ENCODE results near the gene SLC4A1AP.
"Not testable (repeated sequence)": the region's sequence is repeated elsewhere in the genome, so short reads cannot be mapped to it uniquely, and the experiment has no call there.

SLC4A1AP gene

DNA sequence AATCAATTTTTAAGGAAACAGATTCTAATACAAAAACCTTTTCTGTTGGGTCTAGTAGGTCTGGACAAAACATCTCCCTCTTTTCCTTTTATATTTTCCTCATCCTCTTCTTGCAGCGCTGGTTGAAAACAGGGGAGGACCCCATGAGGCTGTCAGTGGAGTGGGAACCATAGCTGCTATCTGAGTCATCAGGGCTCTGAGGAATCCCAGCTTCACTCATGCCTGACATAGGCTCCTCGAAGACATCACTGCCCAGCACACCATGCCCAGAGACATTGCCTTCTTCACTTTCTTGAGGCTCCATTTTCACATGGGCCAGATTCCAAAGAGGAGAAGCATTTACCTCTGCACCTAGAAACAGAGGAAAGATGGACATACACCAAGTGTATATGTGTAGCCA is 10.3 kb upstream of the SLC4A1AP start:
- no peak for DNase-seq

DNA sequence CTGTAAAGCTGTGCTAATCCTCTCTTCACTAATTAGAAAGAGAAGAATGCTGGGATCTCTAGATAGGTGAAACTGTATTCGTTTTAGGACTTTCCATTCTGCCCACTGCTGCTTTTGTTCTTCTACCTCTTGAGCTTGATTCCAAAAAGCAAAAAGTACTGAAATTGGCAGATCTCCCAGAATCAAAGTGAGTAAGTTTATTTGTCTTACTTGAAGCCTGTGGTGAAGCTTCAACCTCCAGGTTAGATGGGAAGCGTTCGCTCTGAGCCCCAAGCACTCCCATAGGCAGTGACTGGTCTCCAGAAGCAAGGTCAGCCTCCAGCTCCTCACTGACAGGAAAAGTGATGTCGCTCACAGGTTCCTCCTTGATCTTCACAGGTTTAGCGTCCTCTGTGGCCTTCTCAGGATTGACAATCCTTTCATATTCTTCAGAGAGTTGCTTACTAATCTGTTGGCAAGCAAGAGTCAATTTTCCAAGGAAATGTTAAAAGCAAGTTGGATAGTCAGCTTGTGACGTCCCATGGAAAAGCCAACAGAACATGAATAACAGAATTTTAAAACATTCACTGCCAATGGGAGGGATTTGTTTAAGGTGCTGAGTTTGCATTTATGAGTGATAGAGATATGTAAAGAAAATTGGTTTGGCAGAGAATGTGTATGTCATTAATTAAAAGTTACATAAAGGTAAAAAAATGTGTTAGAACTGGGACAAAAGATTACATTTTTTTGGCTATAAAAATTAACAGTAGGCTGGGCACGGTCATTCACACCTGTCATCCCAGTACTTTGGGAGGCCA is 8.3 kb upstream of the SLC4A1AP start:
- DNase-seq: no peak

DNA sequence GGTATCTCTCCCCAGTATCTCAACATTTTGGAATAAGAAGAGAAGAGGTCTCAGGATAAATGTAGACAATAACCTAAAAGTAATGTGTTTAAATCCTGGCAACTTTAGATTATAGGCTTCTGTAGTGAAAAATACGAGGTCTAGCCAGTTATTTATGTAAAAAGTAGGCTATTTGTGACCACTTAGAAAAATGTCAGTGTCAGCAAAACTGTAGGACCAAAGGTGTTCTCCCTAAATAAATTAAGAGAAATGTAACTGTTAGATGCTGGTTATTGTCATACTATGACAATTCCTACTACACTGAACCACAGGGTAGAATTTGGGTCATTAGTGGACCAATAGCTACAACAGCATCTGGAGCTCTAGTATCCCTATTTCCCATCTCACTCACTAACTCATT is 2.3 kb upstream of the SLC4A1AP start:
- no peak for DNase-seq

DNA sequence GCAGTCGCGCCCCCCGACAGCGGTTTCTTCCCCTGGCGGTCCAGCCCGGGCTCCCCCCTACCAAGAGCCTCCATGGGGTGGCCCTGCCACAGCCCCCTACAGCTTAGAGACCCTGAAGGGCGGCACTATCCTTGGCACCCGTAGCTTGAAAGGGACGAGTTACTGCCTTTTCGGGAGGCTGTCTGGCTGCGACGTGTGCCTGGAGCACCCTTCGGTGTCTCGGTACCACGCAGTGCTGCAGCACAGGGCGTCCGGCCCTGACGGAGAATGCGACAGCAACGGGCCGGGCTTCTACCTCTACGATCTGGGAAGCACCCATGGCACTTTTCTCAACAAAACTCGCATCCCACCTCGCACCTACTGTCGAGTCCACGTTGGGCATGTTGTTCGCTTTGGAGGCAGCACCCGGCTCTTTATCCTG is 475 bp downstream of the SLC4A1AP start:
- no peak for DNase-seq

DNA sequence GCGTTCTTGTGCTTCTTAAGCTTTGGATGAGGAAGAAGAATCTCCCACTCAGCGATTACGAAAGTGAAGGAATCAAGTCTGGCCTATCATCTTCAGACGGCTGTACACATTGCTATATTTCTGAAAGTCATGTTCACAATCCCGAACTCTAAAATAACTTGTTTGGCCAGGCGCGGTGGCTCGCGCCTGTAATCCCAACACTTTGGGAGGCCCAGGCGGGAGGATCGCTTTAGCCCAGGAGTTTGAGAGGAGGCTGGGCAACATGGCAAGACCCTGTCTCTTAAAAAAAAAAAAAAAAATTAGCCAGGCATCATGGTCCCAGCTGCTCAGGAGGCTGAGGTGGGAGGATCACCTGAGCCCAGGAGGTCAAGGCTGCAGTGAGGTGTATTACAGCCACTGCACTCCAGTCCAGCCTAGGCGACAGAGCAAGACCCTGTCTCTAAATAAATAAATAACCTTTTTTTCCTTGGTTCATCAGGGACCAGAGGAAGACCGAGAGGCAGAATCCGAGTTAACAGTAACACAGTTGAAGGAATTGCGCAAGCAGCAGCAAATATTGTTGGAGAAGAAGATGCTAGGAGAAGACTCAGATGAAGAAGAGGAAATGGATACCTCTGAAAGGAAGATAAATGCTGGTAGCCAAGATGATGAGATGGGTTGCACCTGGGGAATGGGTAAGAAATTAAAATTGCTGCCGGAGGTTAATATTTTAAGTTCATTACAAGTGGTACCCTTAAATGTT is 1.1 kb downstream of the SLC4A1AP start:
- no peak for DNase-seq

DNA sequence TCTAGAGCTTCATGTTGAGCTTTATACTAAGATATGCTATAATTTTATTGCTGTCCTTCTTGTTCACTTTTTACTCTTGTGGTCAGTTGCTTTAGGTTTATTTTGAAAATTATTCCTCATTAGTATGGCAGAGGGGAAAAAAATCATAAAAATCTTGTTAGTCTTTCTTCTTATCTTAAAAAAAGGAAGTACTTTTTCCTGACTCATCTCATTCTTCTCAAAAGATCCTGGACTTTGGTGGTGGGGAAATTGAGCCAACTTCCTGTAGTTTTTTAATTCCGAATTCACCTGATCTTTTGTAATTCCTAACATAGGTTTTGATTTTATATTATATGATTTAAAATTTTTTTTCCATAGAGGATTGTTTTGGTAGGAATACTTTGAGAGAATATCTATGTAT is 3.8 kb downstream of the SLC4A1AP start:
- DNase-seq: no peak

DNA sequence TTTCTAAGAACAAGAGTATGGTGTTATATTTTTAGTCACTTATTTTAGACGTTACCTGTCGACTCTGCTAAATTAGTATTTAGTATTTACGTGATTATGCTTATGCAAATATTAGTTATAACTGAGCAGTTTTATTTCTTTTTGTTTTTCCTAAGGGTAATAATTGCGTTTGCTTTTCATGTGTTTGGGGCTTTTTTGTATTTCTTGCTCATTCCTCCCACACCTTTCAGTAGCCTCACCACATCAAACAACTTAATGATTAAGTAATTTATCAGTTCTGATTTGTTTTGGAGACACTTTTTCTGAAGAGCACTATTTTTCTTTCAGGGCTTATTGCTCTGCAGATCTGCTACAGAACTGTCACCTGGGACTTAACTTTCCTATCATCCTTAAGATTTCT is 7.5 kb downstream of the SLC4A1AP start:
- DNase-seq: no peak

DNA sequence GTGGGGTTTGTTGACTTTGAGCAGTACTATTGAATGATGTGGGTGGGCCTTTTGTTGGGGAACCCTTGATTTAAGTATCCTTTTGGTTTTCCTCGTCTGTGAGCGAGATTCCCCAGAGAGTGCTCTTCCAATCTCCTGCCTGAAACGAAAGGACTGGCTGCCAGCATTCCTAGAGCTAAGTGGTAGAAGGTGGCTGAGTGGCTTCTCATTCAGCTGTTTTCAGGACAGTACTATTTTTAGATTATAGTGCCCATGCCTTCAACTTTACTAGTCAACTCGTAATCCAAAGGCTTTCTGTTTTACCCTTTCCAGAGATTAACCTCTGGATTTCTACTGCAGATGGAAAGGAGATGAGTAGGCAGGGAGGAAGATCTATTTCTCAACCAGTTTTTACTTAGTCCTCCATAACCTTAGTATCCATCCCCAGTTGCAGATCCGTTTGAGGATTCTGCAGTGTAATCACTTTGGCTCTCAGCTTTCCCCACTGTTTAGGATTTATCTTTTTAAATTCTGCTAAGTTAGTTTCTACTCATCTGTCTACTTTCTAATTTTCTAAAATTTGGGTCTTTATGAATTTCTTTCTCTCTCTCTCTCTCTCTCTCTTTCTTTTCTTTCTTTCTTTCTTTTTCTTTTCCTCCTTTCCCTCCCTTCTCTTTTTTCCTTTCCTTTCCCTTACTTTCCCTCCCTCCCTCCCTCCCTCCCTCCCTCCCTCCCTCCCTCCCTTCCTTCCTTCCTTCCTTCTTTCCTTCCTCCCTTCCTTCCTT is 9.2 kb downstream of the SLC4A1AP start:
- no peak for DNase-seq

DNA sequence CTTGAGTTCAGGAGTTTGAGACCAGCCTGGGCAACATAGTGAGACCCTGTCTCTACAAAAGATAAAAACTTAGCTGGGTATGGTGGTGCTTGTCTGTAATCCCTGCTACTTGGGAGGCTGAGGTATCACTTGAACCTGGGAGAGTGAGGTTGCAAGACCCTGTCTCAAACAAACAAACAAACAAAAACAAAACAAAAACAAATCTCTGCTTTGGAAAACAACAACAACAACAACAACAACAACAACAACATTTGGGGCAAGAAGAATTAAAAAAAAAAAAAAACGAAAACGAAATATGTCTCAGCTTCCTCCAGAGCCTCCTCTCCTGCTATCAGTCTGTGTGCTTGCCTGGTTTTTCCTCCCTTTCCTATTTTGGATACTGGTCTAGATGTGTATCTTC is 16.9 kb downstream of the SLC4A1AP start:
- no peak for DNase-seq

DNA sequence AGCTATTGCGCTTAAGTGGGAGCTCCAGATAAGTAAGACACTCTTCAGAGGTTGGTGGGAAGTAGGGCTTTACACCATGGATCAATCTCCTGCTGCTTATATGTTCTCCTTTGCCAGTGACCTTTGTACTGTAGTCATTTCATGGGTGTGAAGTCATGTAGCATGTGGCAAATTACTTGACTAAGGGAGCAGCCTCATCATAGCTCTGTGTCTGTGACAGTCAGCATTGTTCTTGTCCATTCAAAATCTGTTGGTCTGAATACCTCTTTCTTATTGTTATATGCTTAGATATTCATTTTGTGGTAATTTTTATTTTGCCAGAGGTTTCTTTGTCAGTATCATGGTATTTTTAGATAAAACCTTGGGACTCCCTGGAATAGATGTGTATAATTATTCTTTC is 18.2 kb downstream of the SLC4A1AP start:
- no peak for DNase-seq

DNA sequence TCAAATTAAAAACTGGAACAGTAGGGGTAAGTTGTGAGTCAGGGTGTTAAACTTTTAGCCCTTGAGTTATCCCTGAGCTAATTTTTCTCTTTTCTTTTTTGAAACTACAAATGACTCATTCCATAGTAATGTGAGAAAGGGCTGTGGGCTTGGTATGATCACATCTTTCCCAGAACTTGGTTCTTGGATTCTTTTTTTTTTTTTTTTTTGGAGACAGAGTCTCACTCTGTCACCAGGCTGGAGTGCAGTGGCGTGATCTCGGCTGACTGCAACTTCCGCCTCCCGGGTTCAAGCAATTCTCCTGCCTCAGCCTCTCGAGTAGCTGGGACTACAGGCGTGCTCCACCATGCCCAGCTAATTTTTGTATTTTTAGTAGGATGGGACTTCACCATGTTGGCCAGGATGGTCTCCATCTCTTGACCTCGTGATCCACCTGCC is 18.7 kb downstream of the SLC4A1AP start:
- not testable (repeated sequence) for DNase-seq

DNA sequence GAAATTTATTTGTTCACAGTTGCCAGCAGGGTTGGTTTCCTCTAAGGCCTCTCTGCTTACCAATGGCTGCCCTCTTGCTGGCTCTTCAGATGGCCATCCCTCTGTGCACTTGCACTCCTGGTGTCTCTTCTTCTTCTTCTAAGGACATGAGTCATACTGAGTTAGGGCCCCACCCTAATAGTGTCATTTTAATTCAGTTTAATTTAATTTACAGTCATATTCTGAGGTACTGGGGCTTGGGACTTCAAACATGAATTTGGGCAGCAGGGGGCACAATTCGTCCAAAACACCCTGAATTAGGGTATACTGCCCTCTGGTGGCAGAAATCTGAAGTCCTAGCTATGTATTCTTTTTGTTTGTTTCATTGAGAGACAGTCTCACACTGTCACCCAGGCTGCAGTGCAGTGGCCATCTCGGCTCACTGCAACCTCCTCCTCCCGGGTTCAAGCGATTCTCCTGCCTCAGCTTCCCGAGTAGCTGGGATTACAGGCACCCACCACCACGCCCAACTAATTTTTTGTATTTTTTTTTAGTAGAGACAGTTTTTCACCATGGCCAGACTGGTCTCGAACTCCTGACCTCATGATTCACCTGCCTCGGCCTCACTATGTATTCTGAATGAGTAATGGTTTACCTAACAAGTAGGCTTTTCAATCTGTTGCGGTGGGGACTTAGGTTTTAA is 19.8 kb downstream of the SLC4A1AP start:
- peak; percentile 92 for DNase-seq

DNA sequence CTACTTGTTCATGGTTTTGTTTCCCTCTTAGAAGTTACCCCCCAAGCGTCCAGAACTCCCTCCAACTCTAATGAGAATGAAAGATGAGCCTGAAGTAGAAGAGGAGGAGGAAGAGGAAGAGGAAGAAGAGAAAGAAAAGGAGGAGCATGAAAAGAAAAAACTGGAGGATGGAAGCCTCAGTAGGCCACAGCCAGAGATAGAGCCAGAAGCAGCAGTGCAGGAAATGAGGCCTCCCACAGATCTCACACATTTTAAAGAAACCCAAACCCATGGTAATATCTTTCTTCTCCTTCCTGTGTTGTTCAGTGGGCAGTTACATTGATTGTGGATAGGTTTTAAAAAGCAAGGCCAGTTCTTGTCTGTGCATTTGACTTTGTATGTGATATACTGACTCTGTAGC is 21.3 kb downstream of the SLC4A1AP start:
- DNase-seq: not testable (repeated sequence)

DNA sequence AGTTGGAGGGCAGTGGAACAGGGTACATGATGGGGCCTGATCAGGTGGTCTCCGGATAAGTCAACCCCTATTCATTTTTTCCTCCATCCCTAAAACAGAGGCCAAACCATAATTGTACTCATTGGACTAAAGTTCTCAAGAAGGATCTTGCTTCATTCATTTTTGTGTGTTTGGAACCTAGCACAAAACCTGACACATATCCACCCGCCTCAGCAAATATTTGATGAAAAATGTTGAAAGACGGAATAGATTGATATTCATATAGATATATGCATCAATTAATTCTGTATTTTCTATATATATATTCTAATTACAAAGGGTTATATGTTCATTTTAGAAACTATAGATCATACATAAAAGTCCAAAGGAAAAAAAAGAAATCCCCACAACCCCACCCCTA is 21.9 kb downstream of the SLC4A1AP start:
- no peak for DNase-seq

DNA sequence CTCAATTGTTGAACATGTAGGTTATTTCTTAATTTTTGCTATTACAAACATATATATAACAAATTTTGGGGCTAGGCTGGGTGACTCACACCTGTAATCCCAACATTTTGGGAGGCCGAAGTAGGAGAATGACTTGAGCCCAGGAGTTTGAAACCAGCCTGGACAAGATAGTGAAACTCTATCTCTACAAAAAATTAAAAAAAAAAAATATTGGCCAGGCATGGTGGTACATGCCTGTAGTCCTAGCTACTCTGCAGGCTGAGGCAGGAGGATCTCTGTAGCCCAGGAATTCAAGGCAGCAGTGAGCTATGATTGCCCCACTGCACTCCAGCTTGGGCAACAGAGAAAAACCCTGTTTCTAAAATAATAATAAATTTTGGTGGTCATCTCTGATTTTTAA is 23.5 kb downstream of the SLC4A1AP start:
- no peak for DNase-seq

DNA sequence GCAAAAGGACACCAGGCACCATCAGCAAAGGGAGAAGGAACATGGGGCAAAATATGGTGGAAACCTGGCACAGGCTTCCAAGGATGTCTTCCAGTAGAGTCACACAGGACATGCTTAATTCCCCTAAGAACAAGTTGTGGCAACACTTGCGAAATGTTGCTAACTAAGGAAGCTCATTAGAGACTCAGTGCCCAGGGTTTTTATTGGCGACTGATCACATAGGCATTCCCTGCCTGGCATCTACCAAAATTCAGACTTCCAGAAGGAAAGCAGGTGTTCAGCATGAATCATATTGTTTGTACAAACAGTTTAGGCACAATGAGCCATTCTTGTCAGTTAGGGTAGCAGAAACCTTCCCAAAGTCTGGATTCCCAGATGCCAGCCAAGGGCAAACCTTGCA is 25.7 kb downstream of the SLC4A1AP start:
- no peak for DNase-seq

DNA sequence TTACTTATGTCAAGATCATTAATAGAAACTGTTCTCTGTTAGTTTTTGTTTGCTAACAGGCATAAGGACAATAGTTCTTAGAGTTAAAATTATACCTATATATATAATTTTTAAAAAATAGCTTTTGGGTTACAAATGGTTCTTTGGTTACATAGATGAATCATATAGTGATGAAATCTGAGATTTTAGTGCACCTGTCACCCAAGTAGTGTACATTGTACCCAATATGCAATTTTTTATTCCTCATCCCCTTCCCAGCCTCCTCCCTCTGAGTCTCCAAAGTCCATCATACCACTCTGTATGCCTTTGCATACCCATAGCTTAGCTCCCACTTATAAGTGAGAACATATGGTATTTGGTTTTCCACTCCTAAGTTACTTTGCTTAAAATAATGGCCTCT is 26.4 kb downstream of the SLC4A1AP start:
- DNase-seq: no peak

DNA sequence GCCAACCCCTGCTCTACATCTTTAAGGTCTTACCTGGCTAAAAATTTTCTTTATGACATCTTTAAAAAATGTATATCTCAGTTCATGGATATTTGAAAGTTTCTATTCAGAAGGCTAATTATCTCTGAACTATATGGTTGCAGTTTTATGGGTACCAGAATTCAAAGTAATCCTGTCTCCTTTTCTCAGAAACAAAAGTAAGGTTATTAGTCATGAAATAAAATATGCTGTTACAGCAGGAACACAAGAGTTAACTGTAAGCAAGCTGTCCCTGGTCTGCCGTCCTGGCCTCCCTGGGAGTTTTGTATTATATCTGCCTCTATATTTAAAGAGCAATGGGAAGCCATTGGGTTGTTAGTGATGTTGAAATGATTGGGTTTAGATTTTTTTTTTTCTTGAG is 34.0 kb downstream of the SLC4A1AP start:
- DNase-seq: no peak

DNA sequence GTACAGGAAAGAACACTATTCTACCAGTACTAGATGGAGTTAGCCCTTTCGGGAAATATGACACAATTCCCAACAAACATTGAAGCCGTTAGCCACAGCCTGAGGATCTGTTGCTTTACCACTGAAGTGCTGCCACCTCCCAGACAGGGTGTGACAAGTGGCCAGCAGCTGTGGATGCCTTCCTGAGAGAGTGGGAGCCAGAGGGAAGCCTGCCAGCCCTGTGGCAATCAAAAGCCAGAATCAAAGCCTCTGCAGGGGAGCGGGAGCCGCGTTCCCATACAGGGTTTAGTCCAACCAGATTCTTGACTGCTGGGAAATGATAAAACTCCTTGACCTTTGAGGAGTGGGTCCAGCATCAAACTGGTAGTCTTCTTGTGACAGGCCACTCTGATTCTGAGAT is 38.0 kb downstream of the SLC4A1AP start:
- no peak for DNase-seq

DNA sequence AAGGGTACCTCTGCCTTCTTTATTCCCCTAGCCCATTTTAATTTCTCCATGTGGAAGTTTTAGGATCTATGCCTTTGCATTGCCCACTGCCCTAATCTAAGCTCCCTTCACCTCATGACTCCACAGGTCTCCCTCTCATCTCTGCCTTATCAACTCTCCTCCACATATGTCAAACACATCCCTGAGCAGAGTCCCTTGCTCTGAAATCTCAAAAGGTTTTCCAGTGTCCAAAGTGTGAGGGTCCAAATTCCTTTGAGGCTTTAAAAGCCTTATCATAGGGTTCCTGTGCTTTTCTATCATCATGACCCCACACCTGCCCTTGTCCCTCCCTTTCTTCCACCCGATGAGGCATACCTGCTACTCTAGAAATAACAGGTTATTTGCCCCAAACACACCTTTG is 38.6 kb downstream of the SLC4A1AP start:
- DNase-seq: no peak

DNA sequence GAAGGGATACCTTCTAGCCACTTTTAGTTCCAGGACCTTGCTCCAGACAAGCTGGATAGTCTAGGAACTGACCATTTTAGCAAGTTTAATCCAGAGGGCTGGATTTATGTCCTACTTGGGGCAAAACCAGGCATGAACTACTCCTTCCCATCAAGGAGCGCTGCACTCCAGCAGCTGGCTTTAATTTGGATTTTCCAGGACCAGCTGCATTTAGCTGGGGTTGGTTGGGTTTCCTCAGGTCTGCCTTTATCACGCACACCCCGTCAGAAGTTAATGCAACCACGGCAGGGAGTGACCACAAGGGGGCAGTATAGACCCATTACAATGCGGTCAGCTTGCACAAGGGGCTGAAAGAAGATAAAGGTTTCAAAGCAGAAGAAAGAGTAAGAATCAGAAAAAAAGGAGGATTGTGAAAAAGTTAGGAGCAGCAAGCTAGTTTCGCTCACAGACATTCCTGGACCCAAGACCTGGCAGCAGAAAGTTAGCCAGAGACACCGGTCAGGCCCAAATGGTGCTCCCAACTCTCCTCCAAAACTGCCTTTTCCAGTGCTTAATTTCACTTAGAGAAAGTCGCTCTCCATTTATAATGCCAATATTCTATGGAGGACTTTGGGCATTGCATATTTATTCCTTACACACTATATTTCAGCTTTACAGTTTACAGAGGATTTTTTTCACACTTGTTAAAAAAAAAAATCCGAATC is 40.1 kb downstream of the SLC4A1AP start:
- peak; percentile 92 for DNase-seq

DNA sequence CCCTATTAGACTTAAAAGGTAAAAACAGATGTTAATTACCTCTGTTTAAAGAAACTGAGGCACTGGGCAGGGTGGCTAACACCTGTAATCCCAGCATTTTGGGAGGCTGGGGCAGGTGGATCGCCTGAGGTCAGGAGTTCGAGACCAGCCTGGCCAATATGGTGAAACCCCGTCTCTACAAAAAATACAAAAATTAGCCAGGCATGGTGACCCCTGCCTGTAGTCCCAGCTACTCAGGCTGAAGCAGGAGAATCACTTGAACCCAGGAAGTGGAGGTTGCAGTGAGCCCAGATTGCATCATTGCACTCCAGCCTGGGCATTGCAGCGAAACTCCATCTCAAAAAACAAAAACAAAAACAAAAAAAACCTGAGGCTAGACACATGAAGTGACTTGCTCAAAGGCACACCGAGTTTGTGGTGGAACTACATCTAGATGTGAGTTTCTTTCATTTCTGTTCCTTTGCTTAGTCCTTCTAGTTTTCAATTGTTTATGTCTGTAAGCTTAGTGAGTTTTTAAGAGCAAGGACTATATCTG is 40.7 kb downstream of the SLC4A1AP start:
- no peak for DNase-seq
